Middle frontal gyrus (tissue), 1 donor: ENCODE data around the gene ATP6V0E1.
"Not testable (repeated sequence)": the region's sequence is repeated elsewhere in the genome, so short reads cannot be mapped to it uniquely, and the experiment has no call there.

Experiments used
- DNase-seq: peaks from one replicate; pipeline ENCODE4 v3.0.0-alpha.2; 2015; ENCODE audit warnings: low spot score; ENCODE audit errors: extremely low spot score

The ATP6V0E1 gene

GRCh38 chr5:173075137-173075843, 91.7 kb downstream of the ATP6V0E1 start:
- DNase-seq = no peak

- no peak for DNase-seq
Measured at GRCh38 chr5:173075970-173076369, 92.4 kb downstream of the ATP6V0E1 start.

- not testable (repeated sequence) for DNase-seq
Measured at GRCh38 chr5:173076471-173076870, 92.9 kb downstream of the ATP6V0E1 start.

- no peak for DNase-seq
Measured at GRCh38 chr5:173078878-173079277, 95.3 kb downstream of the ATP6V0E1 start.
